ENCODE data around the gene FMOD.

GRCh38 chr1:203346769-203347102 is 4.2 kb downstream of the FMOD start:
- TF ChIP-seq EZH2phosphoT487 (IDR thresholded peaks at IDR 0.05; ENCODE audit: borderline replicate concordance, low read depth, low read length) (no peak), CTCF (conservative IDR thresholded peaks at IDR 0.05; ENCODE audit: low read length) (no peak)

All from OCI-LY7 (cell line).